Mesothelial cell of epicardium (in vitro differentiated cells): ENCODE measurements around the gene FCHSD2. TPM values are rescaled to one million over a fixed set of nuclear protein-coding genes. Genes with fewer than 3 reads are reported as not detected.

Experiments
- DNase-seq, 2 experiments: peaks; one replicate each; pipeline ENCODE4 v3.0.0; 2021; ENCODE audit warnings: low spot score in 2 of 2; ENCODE audit not compliant: unreplicated experiment in 2 of 2
- H3K27ac Mint-ChIP-seq: 2 replicates; pipeline ENCODE4 v1.8.0; 2021; ENCODE audit warnings: mixed read lengths
- H3K27me3 Mint-ChIP-seq: 2 replicates; pipeline ENCODE4 v1.8.0; 2021; ENCODE audit warnings: low read depth, mixed read lengths
- H3K36me3 Mint-ChIP-seq: 2 replicates; pipeline ENCODE4 v1.8.0; 2021; ENCODE audit warnings: mixed read lengths
- H3K4me1 Mint-ChIP-seq: 2 replicates; pipeline ENCODE4 v1.8.0; 2021; ENCODE audit warnings: mixed read lengths
- H3K4me3 Mint-ChIP-seq: 2 replicates; pipeline ENCODE4 v1.8.0; 2021; ENCODE audit warnings: mild to moderate bottlenecking, moderate library complexity, mixed read lengths
- H3K9me3 Mint-ChIP-seq: 2 replicates; pipeline ENCODE4 v1.8.0; 2021; ENCODE audit warnings: mixed read lengths
- total RNA-seq: library from RNA; stranded (reverse); gene quantifications from 3 replicates; pipeline ENCODE4 v1.2.1, GENCODE V29; 2021
- TF ChIP-seq, protein P1 (sequence below): fragments of 200-600 bp; sonication (generic); IDR thresholded peaks from one replicate; pipeline ENCODE4 v1.5.0; 2021; ENCODE audit warnings: antibody characterized with exemption; ENCODE audit not compliant: unreplicated experiment

FCHSD2 gene
- total RNA-seq, 1 donor from 2014 or later, result 33.8 TPM

DNA sequence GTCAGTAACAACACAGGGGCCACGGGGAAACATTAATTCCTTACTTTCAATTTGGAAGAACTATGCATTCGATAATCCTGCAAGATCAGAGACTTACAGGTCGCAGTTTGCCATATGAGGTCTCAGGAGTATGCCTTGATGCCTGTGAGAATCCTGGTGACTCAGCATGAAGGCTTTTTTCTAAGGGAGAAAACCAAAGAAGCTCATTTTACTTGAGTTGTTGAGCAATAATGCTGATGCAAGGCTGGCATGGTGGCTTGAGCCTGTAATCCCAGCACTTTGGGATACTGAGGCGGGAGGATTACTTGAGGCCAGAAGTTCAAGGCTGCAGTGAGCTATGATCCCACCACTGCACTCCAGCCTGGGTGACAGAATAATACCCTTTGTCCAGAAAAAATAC lies 301.3 kb downstream of the FCHSD2 start:
- TF ChIP-seq, protein P1, sequence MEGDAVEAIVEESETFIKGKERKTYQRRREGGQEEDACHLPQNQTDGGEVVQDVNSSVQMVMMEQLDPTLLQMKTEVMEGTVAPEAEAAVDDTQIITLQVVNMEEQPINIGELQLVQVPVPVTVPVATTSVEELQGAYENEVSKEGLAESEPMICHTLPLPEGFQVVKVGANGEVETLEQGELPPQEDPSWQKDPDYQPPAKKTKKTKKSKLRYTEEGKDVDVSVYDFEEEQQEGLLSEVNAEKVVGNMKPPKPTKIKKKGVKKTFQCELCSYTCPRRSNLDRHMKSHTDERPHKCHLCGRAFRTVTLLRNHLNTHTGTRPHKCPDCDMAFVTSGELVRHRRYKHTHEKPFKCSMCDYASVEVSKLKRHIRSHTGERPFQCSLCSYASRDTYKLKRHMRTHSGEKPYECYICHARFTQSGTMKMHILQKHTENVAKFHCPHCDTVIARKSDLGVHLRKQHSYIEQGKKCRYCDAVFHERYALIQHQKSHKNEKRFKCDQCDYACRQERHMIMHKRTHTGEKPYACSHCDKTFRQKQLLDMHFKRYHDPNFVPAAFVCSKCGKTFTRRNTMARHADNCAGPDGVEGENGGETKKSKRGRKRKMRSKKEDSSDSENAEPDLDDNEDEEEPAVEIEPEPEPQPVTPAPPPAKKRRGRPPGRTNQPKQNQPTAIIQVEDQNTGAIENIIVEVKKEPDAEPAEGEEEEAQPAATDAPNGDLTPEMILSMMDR, result no peak
- H3K27me3 Mint-ChIP-seq, result no peaks in the 10 kb centered on the region
- H3K36me3 Mint-ChIP-seq, result peaks cover 36% of the 10 kb centered on the region
- no peaks in the 10 kb centered on the region for H3K9me3 Mint-ChIP-seq
- H3K27ac Mint-ChIP-seq, result no peak overlapping the region
- no peak overlapping the region for H3K4me3 Mint-ChIP-seq
- H3K4me1 Mint-ChIP-seq, result peaks cover 9% of the 10 kb centered on the region
- DNase-seq, result no peak

DNA sequence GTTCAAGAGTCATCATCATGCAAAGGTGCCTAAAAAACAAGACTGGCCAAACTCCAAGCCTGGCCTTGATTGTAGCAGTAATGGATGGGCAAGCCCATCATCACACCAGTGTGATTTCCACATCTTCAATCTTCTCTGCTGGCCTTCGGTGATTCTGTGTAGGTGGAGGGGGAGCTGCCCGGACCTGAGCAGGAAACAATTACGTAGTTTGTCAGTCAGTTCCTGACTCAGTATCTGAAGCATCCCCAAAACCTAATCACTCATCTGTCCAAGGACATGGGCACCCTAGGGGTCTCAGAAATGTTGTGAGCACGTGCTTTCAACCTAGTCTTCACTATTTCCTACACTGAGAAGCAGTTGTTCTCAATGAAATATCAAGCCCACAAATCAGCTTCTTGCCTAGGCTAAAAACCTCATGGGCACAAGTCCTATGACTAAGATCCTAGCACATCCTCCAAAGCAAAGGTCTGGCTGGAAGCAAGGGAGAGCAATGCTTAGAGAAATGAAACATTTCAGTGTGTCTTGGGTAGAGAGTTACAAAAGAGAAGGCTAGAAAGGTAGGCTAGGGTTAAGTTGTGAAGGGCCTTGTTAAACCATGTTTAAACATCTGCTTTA lies 303.3 kb downstream of the FCHSD2 start:
- DNase-seq, result no peak
- Mint-ChIP-seq H3K4me1 (peaks cover 6% of the 10 kb centered on the region), H3K27ac (no peak overlapping the region), H3K36me3 (peaks cover 29% of the 10 kb centered on the region), H3K27me3 (no peaks in the 10 kb centered on the region), H3K9me3 (no peaks in the 10 kb centered on the region), H3K4me3 (no peak overlapping the region)
- TF ChIP-seq, protein P1, result no peak

DNA sequence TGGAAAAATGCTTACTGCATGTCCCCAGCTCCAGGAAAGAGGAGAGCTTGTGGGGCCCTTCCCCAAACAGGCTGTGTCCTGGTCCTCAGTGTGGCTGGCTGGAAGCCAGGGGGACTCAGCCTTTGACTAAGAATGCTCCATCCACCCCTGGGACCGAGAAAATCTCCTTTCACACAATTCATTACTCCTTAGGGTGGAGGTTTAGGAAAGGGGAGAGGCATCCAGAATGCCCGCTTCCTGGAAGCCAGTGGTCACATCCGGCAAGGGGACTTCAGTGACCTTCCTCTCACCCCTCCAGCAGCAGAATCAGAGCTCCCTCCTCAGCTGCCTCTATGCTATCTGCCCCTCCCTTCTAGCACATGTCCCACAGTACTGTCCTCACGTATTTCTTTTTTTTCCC lies 306.0 kb downstream of the FCHSD2 start:
- no peak overlapping the region for H3K4me3 Mint-ChIP-seq
- TF ChIP-seq, protein P1, result no peak
- H3K36me3 Mint-ChIP-seq, result peaks cover 18% of the 10 kb centered on the region
- H3K27me3 Mint-ChIP-seq, result no peaks in the 10 kb centered on the region
- no peak for DNase-seq
- H3K27ac Mint-ChIP-seq, result peak overlapping the region; percentile 71
- H3K9me3 Mint-ChIP-seq, result no peaks in the 10 kb centered on the region
- peaks cover 17% of the 10 kb centered on the region for H3K4me1 Mint-ChIP-seq

DNA sequence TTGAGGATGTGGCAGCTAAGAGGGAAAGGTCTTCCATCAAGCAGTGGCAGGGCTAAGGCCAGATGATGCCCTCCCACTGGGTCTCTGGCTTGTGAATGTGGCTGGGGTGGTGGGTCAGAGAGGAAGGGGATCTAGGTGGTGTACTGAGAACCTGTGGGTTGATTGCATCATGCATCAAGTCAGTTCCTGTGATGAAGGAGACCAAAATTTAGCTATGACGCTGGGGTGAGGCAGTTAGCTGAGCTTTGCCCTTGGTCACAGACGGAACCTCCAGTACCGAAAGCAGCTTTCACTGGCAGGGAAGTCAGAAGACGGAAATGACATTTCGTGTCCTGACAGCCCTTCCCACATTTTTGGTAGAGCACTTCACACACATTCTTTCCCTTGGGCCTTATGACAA lies 307.2 kb downstream of the FCHSD2 start:
- Mint-ChIP-seq H3K4me3 (no peak overlapping the region), H3K27ac (no peak overlapping the region), H3K36me3 (peaks cover 10% of the 10 kb centered on the region), H3K4me1 (peaks cover 17% of the 10 kb centered on the region), H3K9me3 (no peaks in the 10 kb centered on the region), H3K27me3 (no peaks in the 10 kb centered on the region)
- no peak for DNase-seq
- TF ChIP-seq, protein P1, result no peak

DNA sequence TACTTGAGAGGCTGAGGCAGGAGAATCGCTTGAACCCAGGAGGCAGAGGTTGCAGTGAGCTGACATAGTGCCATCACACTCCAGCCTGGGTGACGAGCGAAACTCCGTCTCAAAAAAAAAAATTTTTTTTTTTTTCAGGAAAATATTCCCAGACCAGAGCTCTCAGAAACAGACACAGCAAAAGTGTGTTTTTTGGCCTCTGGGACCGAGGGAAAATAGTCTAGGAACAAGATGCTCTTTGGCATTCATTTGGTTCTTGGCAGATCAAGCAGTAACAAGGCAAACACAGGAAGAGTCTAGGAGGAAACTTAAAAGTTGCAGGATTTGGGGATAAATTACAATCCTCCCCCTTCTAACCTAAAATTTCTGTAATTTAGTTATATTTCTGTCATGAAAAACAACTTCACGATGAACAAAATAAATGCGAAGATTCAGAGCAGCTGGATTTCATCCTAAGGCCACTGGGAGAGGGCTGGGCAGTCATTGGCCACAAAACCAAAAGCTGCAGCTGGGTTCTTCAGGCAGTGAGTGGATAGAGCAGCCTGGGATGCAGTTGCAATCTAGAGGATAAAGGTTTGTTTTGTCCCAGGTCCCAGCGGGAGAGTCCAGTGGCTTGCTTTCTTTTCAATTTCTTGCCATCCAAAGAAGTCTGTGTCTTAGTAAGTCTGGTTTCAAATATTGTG lies 308.2 kb downstream of the FCHSD2 start:
- H3K36me3 Mint-ChIP-seq, result peaks cover 2% of the 10 kb centered on the region
- H3K4me3 Mint-ChIP-seq, result no peak overlapping the region
- DNase-seq, result no peak
- no peaks in the 10 kb centered on the region for H3K9me3 Mint-ChIP-seq
- TF ChIP-seq, protein P1, result no peak
- H3K27me3 Mint-ChIP-seq, result no peaks in the 10 kb centered on the region
- no peak overlapping the region for H3K27ac Mint-ChIP-seq
- peaks cover 17% of the 10 kb centered on the region for H3K4me1 Mint-ChIP-seq
